NOMO-1 (cell line): ENCODE measurements around the gene UST.
"Not testable (repeated sequence)": the region's sequence is repeated elsewhere in the genome, so short reads cannot be mapped to it uniquely, and the experiment has no call there.

ENCODE experiments used
- DNase-seq, 2 experiments: peaks; one replicate each; lab custom pipeline; 2025; ENCODE audit not compliant: unreplicated experiment in 2 of 2; lab: John Stamatoyannopoulos, UW

The UST gene

GRCh38 chr6:148831064-148831463 is 84.2 kb downstream of the UST start:
- DNase-seq, result peak; percentile 25 to 74

- DNase-seq, result no peak
Observed at GRCh38 chr6:148831531-148831930, 84.7 kb downstream of the UST start.

DNA sequence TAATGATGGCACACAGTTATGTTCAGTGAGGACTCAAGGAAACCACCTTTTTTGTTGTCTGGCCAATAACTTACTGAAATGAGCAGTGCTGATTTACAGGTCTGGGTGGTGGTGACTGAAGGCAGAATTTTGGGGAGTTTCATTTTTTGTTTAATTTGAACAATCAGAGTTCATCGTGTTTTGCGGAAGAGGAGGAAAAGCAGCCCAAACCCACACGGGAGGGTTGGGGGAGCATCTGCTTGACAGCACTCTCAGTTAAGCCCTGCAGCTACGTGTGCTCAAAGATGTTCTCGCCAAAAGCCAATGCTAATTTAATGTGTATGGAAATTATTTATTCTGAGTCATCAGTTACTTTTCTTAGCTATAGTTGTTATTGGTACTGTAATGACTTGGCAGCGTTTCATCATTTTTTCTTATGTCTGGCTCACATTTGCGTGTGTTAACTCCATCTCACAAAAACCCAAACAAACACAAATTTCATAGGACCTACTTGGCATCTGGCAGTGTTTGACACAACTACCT is 89.2 kb downstream of the UST start:
- no peak for DNase-seq

DNA sequence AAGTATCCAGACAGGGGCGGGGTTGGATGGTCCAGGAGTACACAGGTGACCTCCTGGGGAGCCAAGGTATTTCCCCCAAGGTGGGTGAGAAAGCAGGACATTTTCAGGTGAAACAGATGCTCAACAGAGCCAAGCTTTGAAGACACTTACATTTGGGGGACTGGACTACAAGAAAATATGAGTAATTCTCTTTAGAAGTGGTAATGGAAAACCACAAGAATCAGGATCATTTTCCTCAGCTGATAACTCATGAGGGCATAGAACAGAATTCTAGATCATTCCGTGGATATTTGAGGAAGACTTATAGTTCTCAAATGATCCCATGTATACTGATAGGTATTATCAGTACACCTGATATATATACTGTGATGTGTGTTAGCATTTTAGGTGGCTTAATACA is 89.9 kb downstream of the UST start:
- DNase-seq, result no peak

GRCh38 chr6:148837941-148838340 is 91.1 kb downstream of the UST start:
- DNase-seq, result no peak

DNA sequence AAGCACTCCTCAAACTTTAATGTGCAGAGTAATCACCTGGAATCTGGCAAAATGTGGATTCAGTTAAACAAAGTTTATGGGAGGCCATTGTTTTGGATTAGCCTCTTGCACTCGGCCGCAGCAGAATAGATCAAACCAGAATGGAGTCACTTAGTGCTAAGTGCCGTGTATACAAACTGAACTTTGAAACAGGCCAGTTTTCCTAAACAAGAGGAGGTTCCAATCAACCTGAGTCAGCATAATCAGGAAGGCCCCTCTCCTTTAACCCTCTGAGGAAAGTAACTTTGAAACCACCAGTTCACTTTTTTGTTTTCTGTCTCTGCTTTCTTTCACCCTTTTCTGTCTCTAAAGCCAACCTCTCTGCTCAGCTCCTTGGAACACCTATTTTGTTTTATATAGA is 92.2 kb downstream of the UST start:
- DNase-seq, result no peak

GRCh38 chr6:148840256-148840655 is 93.4 kb downstream of the UST start:
- no peak for DNase-seq

- peak; percentile 52 to 81 for DNase-seq
Observed at GRCh38 chr6:148842296-148843019, 95.6 kb downstream of the UST start.

GRCh38 chr6:148845464-148845863 is 98.6 kb downstream of the UST start:
- DNase-seq, result no peak

GRCh38 chr6:148846778-148847761 is 100.2 kb downstream of the UST start:
- no peak for DNase-seq

GRCh38 chr6:148848915-148849314 is 102.1 kb downstream of the UST start:
- no peak for DNase-seq

DNA sequence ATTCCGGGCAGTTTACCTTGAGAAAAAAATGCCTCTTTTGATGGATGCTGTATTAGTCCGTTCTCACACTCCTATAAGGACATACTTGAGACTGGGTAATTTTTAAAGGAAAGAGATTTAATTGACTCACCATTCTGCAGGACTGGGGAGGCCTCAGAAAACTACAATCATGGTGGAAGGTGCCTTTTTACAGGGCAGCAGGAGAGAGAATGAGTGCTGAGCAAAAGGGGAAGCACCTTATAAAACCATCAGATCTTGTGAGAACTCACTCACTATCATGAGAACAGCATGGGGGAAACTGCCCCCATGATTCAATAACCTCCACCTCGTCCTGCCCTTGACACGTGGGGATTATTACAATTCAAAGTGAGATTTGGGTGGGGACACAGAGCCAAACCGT is 102.6 kb downstream of the UST start:
- peak in 1 of 2 experiments; percentile 3 for DNase-seq

GRCh38 chr6:148850964-148851363 is 104.1 kb downstream of the UST start:
- no peak for DNase-seq

DNA sequence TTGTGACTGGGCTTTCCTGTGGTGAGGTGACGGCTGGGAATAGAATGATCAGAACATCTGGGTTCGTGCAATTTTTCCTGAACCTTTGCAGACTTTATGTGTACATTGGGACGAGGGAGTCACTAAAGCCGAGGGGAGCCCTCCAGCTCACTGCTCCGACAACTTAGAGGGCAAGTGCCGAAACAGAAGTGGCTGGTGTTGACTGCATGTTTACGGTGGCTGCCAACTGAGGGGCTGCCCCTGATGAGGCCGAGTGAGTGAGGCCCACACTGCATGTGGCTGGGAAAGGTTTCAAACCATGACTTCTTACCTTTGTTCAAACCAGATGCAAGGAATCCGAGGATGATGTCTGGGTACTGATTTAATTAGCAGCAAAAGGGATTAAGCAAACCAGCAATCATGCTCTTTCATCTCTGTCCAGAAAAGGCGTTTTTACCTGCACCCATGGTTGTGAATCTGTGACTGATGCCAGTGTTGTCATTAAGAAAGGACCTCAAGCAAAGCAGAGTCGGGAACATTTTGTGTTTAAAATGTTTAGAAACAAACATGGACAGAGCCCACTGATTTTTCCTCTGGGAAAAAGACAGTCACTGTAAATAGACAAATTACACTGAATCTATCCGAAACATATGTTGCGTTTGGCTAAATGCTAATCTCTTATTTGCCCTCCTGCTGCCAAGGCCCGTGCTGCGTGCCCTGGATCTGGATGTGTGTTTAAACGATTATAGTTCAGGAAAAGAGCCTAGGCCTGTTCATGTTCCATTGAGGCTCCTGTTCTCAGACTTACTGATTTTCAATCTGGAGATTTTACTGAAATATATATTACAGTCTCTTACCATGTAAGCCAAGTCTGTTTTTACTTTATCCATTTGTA is 105.1 kb downstream of the UST start:
- no peak for DNase-seq

DNA sequence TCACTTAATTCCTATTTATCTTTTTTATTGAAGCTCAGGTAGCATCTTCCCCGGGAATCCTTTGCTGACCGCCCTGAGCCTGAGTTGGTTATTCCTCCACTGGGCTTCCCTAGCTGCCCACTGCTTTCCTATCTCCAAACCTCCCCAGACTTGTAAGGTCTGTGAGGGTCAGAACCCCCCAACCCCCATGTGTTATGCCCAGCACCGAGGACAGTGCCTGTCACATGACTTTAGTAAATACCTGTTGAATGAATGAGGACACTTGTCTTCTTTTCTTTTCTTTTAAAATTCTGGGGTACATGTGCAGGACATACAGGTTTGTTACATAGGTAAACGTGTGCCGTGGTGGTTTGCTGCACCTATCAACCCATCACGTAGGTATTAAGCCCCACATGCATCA is 105.9 kb downstream of the UST start:
- DNase-seq, result no peak

GRCh38 chr6:148853113-148853512 is 106.3 kb downstream of the UST start:
- DNase-seq, result not testable (repeated sequence)

- peak; percentile 65 to 88 for DNase-seq
Observed at GRCh38 chr6:148854096-148854495, 107.3 kb downstream of the UST start.

DNA sequence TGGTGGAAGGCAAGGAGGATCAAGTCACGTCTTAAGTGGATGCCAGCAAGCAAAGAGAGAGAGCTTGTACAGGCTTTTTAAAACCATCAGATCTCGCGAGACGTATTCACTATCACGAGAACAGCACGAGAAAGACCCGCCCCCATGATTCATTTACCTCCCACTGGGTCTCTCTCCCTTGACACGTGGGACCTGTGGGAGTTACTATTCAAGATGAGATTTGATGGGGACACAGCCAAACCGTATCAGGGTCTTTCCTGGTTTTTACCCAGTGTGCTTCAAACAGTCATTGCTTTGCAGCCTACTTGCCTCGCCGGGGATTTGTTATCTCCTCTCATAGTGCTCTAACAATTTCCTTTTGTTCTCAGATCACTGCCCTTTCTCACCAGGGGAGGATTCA is 108.2 kb downstream of the UST start:
- no peak for DNase-seq

DNA sequence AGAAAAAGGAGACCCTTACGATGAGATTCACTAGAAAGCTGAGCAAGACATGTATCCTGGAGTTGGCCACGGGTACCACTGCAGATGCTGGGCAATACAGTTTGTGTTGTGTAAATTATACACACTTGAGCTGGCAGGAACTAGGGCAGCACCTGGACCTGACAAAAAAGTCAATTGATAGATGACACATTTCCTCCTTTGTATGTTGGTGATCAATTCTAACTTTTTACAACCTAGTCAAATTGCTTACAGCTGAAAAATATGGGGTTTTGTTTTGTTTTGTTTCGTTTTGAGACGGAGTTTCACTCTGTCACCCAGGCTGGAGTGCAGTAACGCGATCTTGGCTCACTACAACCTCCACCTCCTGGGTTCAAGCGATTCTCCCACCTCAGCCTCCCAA is 108.9 kb downstream of the UST start:
- no peak for DNase-seq

GRCh38 chr6:148857798-148858390 is 111.1 kb downstream of the UST start:
- DNase-seq, result no peak
